SHP77 (cell line): ENCODE measurements around the gene APH1B.

Experiments
- DNase-seq, 2 experiments: peaks; one replicate each; lab custom pipeline; 2025; lab: John Stamatoyannopoulos, UW

APH1B gene

GRCh38 chr15:63353261-63353660, 75.9 kb downstream of the APH1B start:
- DNase-seq, result no peak

GRCh38 chr15:63353887-63354286, 76.5 kb downstream of the APH1B start:
- DNase-seq, result no peak

DNA sequence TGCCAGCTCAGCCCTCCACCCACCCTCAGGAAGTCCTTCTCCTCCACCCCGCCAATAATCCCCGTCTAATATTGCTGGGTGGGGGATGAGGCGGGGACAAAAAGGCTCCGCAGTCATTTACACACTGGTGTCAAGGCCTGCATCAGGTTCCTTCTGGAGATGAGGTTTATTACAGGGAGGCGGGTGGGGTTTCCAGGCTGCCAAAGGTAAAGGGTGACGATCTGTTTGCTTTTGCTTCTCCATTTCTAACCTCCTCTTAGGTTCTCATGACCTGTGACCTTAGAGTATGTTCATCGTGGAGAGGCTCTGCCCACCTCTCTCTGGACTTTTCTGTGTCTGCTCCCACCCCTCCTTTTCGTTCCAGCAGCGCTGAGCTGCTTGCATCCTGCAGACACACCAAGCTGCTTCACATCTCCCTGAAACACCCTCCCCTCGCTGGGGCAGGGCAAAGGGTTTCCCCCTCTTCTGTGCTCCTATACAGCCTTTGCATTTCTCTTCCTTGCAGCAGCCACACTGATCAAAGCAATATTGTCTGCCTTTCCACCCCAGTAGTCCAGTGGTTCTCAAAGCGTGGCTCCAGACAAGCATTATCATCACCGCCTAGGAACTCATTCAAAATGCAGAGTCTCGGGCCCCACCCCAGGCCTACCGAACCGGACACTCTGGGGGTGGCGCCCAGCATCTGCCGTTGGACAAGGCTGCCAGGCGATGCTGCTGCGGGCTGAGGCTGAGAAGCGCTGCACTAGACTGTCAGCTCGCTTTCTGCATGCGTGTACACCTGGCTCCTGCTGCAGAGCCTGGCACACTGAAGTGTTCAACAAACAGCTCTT, 77.6 kb downstream of the APH1B start:
- DNase-seq, result peak in 1 of 2 experiments; percentile 9

- no peak for DNase-seq
Measured at GRCh38 chr15:63357061-63357460, 79.7 kb downstream of the APH1B start.

- no peak for DNase-seq
Measured at GRCh38 chr15:63357731-63358130, 80.3 kb downstream of the APH1B start.

DNA sequence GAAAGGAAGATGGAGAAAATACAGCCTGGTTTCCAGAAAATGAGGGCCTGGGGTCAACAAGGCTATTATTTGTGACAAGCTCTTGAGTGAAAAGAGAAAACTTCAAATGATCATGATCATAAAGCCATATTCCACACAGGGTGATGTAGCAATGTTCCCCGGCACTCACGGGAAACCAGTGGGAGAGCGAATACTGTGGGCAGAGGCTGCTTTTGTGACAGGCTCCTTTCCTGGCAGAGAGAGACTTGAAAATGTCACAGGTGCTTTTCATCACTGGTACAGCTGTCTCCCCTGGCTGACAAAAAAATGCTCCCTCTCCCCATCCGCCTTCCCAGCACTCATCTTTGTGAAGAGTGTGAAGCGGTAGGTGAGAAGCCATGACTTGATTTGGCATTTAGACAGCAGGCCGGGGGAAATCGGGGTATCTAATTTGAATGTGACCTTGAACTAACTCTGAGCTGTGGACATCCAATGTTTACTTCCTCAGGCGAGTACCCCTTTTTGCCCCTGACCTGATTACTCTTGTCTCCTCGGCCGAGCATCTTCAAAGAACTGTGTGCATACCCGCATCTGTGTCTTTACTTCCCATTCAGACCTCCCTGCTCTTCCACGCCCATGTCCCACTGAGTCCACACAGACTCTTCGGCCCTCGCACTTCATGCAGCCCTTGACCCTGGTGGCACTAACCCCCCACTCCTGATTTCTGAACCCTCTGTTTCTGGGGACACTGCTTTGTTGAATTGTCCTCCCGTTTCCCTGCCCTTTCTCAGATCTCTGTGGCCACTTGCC, 81.0 kb downstream of the APH1B start:
- no peak for DNase-seq
